Measurements from ENCODE around the gene COL25A1.
A peak's percentile ranks its signal among the peaks of the same experiment; 100 is the strongest.

Gene COL25A1

DNA sequence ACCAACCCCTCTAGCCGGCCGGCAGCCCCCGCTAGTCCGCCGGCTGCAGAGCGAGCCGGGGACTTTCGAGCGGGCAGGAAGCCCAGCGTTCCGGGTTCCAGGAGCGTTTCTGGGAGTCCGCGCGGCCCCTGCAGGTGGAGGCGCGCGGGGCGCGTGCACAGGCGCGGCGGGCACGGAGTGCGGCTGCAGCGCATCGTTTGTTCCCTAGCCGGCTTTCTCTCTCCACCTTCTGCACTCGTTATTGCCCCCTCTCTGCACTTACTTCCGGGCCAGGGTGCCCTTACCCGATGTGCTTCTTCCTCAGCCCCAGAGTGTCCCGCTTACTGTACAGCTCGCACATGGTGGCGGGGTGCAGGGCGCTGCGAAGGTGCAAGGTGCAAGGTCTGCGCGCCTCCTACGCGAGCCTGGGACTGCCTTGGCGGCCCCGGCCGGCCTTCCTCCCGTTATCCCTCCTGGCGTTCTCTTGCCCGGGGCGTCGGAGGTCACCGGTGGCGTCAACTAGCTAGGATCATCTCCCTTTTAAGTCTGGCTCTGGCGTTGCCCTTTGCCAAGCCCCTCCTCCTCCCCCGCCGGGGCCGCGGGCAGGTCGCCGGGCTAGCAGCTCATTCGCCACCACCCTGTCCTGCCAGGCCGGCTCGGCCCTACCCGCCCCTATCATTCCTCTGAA lies 539.8 kb downstream of the COL25A1 start, which contains the start of gene ETNPPL:
Gene ETNPPL (minus strand): TSS at position 495 of the 667 bp plus-strand sequence. CDS start 155 bp downstream, at position 340.
- TF ChIP-seq, protein P1, sequence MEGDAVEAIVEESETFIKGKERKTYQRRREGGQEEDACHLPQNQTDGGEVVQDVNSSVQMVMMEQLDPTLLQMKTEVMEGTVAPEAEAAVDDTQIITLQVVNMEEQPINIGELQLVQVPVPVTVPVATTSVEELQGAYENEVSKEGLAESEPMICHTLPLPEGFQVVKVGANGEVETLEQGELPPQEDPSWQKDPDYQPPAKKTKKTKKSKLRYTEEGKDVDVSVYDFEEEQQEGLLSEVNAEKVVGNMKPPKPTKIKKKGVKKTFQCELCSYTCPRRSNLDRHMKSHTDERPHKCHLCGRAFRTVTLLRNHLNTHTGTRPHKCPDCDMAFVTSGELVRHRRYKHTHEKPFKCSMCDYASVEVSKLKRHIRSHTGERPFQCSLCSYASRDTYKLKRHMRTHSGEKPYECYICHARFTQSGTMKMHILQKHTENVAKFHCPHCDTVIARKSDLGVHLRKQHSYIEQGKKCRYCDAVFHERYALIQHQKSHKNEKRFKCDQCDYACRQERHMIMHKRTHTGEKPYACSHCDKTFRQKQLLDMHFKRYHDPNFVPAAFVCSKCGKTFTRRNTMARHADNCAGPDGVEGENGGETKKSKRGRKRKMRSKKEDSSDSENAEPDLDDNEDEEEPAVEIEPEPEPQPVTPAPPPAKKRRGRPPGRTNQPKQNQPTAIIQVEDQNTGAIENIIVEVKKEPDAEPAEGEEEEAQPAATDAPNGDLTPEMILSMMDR (IDR thresholded peaks at IDR 0.05; ENCODE audit: low read depth, low read length), result no peak
- peak within 1 kb of the TSS; percentile 57 for H3K4me3 ChIP-seq (ENCODE audit: low read depth, low read length)
